Ovary (tissue), 9 donors: ENCODE measurements around the gene HOXC13. TPM values are rescaled to one million over a fixed set of nuclear protein-coding genes. Genes with fewer than 3 reads are reported as not detected.

Experiments used
- DNase-seq, 5 donors: peaks; one replicate each; pipeline ENCODE4 v3.0.0-alpha.2; 2019 to 2020
- H3K27ac ChIP-seq, 2 donors: fragments of 200-600 bp; one replicate each; pipeline versions ENCODE4 v1.5.1 to v1.8.0; 2019 to 2022
- H3K27me3 ChIP-seq: fragments of 200-600 bp; one replicate; pipeline ENCODE4 v1.8.0; 2022
- H3K36me3 ChIP-seq: fragments of 200-600 bp; sonication (generic); one replicate; pipeline ENCODE4 v1.5.1; 2019
- H3K4me1 ChIP-seq: one replicate; pipeline ENCODE4 v1.8.1; 2013; ENCODE audit warnings: mild to moderate bottlenecking, moderate library complexity; ENCODE audit not compliant: insufficient read depth
- H3K4me3 ChIP-seq: fragments of 200-600 bp; sonication (generic); one replicate; pipeline ENCODE4 v1.5.1; 2017
- H3K9me3 ChIP-seq, 2 donors: fragments of 200-600 bp in 1 of 2; sonication (generic) in 1 of 2; one replicate each; pipeline versions ENCODE4 v1.5.1 to v1.8.1; 2013 to 2019; ENCODE audit warnings: mild to moderate bottlenecking in 1 of 2, moderate library complexity in 1 of 2
- CTCF ChIP-seq, 3 donors: fragments of 450-650 bp in 2 of 3; fragments of 200-600 bp in 1 of 3; IDR thresholded peaks; one replicate each; pipeline versions ENCODE4 v1.5.1 to v1.8.0; 2016 to 2022; ENCODE audit warnings: antibody characterized with exemption in 3 of 3, mild to moderate bottlenecking in 1 of 3
- EP300 ChIP-seq: sonication (generic); formaldehyde crosslinking; IDR thresholded peaks from one replicate; pipeline ENCODE4 v1.6.1; 2017; ENCODE audit warnings: antibody characterized with exemption
- POLR2A ChIP-seq: fragments of 450-650 bp; IDR thresholded peaks from one replicate; pipeline ENCODE4 v1.6.1; 2017; ENCODE audit warnings: antibody characterized with exemption, mild to moderate bottlenecking, moderate library complexity
- WGBS, 3 donors: extraction: QIAGEN DNeasy Blood & Tissue Kit in 1 of 3; methylation state at CpG; one replicate each; pipeline versions ENCODE4 v1.1.5 to v1.1.7; 2013 to 2017; 5-methylcytosine and 5-hydroxymethylcytosine counted together
- intact Hi-C, 4 donors: fragments of 100-400 bp; cut with DNase I; formaldehyde crosslinking; loops; one replicate each; pipeline versions ENCODE4 v1.11.0 to v1.15.1; 2022 to 2023
- polyA plus RNA-seq, 2 donors: library from polyadenylated mRNA; stranded (reverse); fragments of 200-250 nt in 1 of 2; fragments of 350-450 nt in 1 of 2; fragmentation: Illumina TruSeq in 1 of 2; extraction: RNeasy Lipid Tissue Mini Kit (QIAGEN cat#74804) in 1 of 2; gene quantifications; one replicate each; pipeline ENCODE4 v1.2.3, GENCODE V29; 2013 to 2014
- total RNA-seq, 7 donors: library from RNA; depleted of rRNA in 2 of 7; stranded (reverse); fragments of >200 nt in 2 of 7; fragmentation: NEBNext Ultra II Directional in 3 of 7; extraction: Animal tissue kit (Norgen Biotek cat#: 25700) in 3 of 7; gene quantifications; one replicate each; pipeline versions ENCODE4 v1.1.0 to v1.2.4, GENCODE V29; 2016 to 2023
- donor health status: DM: no; HTN: no; CAD: no; lungs with moderate emphysema.
- donor health status: DM: no; HTN: no; CAD: no.
- donor health status: Bipolar disorder and iron deficiency.
- donor health status: DM: yes; HTN: yes; CAD: no.
- donor health status: DM: no; HTN: no; CAD: no.
- donor health status: DM: yes; HTN: yes; CAD: no.

The HOXC13 gene
- total and polyA plus RNA-seq, 9 donors: not detected

GRCh38 chr12:53994009-53994263 is 55.3 kb downstream of the HOXC13 start:
- TF ChIP-seq POLR2A: no peak
- no peak for TF ChIP-seq EP300
- TF ChIP-seq CTCF (IDR thresholded peaks at IDR 0.05): no peak
- intact Hi-C loops: loop anchor here in 1 of 4 donors (10.0 kb wide), 1 partner anchor 361 kb away; no protein-coding TSS in a partner anchor
- H3K36me3 ChIP-seq: no peaks in the 10 kb centered on the region
- no peaks in the 10 kb centered on the region for H3K9me3 ChIP-seq
- WGBS, 3 donors: 16 to 29% (median 18%) methylated on average over 19 of the region's 19 CpGs
- no peaks in the 10 kb centered on the region for H3K27me3 ChIP-seq
- H3K27ac ChIP-seq: peak overlapping the region in 1 of 2 donors; percentile 24
- peaks cover 8% of the 10 kb centered on the region for H3K4me1 ChIP-seq
- peak overlapping the region; percentile 21 for H3K4me3 ChIP-seq
- peak in 1 of 5 donors; percentile 39 for DNase-seq

- peak overlapping the region in 1 of 2 donors; percentile 72 for H3K27ac ChIP-seq
- DNase-seq: peak in 1 of 5 donors; percentile 65
Observed at GRCh38 chr12:53994264-53995001, 55.8 kb downstream of the HOXC13 start.

GRCh38 chr12:53995002-53995377 is 56.4 kb downstream of the HOXC13 start:
- H3K9me3 ChIP-seq: no peaks in the 10 kb centered on the region
- DNase-seq: no peak
- H3K36me3 ChIP-seq: no peaks in the 10 kb centered on the region
- WGBS, 3 donors: 8 to 17% (median 13%) methylated on average over 17 of the region's 17 CpGs
- intact Hi-C loops: loop anchor here in 1 of 4 donors (10.0 kb wide), 1 partner anchor 360 kb away; no protein-coding TSS in a partner anchor
- H3K27me3 ChIP-seq: no peaks in the 10 kb centered on the region
- H3K4me3 ChIP-seq: peak overlapping the region; percentile 21
- H3K27ac ChIP-seq: peak overlapping the region in 1 of 2 donors; percentile 72
- H3K4me1 ChIP-seq: peaks cover 8% of the 10 kb centered on the region
- no peak for TF ChIP-seq CTCF (IDR thresholded peaks at IDR 0.05)
- no peak for TF ChIP-seq EP300
- no peak for TF ChIP-seq POLR2A

More at GRCh38 chr12:53994264-53995001, 55.8 kb downstream of the HOXC13 start:
- Histone ChIP-seq H3K27me3 (no peaks in the 10 kb centered on the region), H3K4me1 (peaks cover 8% of the 10 kb centered on the region), H3K9me3 (no peaks in the 10 kb centered on the region), H3K36me3 (no peaks in the 10 kb centered on the region), H3K4me3 (peak overlapping the region; percentile 21)
- no peak for TF ChIP-seq CTCF (IDR thresholded peaks at IDR 0.05)
- no peak for TF ChIP-seq EP300
- no peak for TF ChIP-seq POLR2A
- intact Hi-C loops: loop anchor here in 1 of 4 donors (10.0 kb wide), 1 partner anchor 360 kb away; no protein-coding TSS in a partner anchor
- WGBS, 3 donors: 4 to 13% (median 7%) methylated on average over 60 of the region's 60 CpGs

GRCh38 chr12:53995378-53996239 is 57.0 kb downstream of the HOXC13 start:
- Histone ChIP-seq H3K27me3 (no peaks in the 10 kb centered on the region), H3K4me1 (peaks cover 9% of the 10 kb centered on the region)
- intact Hi-C loops: loop anchor here in 1 of 4 donors (10.0 kb wide), 1 partner anchor 359 kb away; no protein-coding TSS in a partner anchor

More at GRCh38 chr12:53995378-53996239, 57.0 kb downstream of the HOXC13 start:
- TF ChIP-seq POLR2A (no peak), CTCF (IDR thresholded peaks at IDR 0.05) (no peak), EP300 (no peak)
- WGBS, 3 donors: 23 to 38% (median 29%) methylated on average over 48 of the region's 48 CpGs
- Histone ChIP-seq H3K36me3 (no peaks in the 10 kb centered on the region), H3K27ac (peak overlapping the region in 1 of 2 donors; percentile 72), H3K4me3 (peak overlapping the region; percentile 21), H3K9me3 (no peaks in the 10 kb centered on the region)
- peak in 2 of 5 donors; percentile 58 to 66 for DNase-seq
